Measurements from ENCODE around the gene VWA5A. TPM values are rescaled to one million over a fixed set of nuclear protein-coding genes. Genes with fewer than 3 reads are reported as not detected.

The VWA5A gene
- total and polyA plus RNA-seq, 10 of the 15 experiments (the other 5 are each of a cell fraction or from before 2014, with no cell fraction given), result 0.45 to 1.6 (median 1.0) TPM

GRCh38 chr11:124119103-124119502, 3.9 kb downstream of the VWA5A start:
- H3K27ac ChIP-seq (ENCODE audit: control insufficient read depth, insufficient read depth), result no peak overlapping the region
- ChIA-PET RAD21 (ENCODE audit: unreplicated experiment) (no interaction called here), POLR2A (no interaction called here), SMC1A (ENCODE audit: uncharacterized antibody, unreplicated experiment) (no interaction called here), CTCF (no interaction called here)
- in situ Hi-C loops (cut with MboI) (no loop called here), intact Hi-C loops (cut with micrococcal nuclease; ENCODE audit: unreplicated experiment) (no loop called here)
- no peaks in the 10 kb centered on the region for H3K9me3 ChIP-seq (replicated peaks; ENCODE audit: control insufficient read depth, insufficient read depth, low read length)
- no peaks in the 10 kb centered on the region for H4K20me1 ChIP-seq (ENCODE audit: control insufficient read depth, insufficient read depth)
- H3K9ac ChIP-seq (ENCODE audit: control insufficient read depth, insufficient read depth, low read length), result no peak overlapping the region
- ATAC-seq, result no peak
- no peaks in the 10 kb centered on the region for H3K27me3 ChIP-seq (replicated peaks in 1 of 2; ENCODE audit: control insufficient read depth in 2 of 2, insufficient read depth in 2 of 2, low read length in 1 of 2)
- no peaks in the 10 kb centered on the region for H3K79me2 ChIP-seq (ENCODE audit: control insufficient read depth, insufficient read depth, low read length)
- no peak for DNase-seq (ENCODE audit: low read depth, low spot score)
- no peak for FAIRE-seq
- 0% methylated on average over 2 of the region's 2 CpGs for WGBS (ENCODE audit: insufficient coverage, insufficient replicate concordance, low lambda C conversion rate, missing lambda C conversion rate)
- H2AFZ ChIP-seq (ENCODE audit: control insufficient read depth, low read depth, low read length), result no peak overlapping the region
- H3K4me2 ChIP-seq (ENCODE audit: control insufficient read depth, insufficient read depth), result no peak overlapping the region
- H3K4me3 ChIP-seq, result no peak overlapping the region
- H3K36me3 ChIP-seq (ENCODE audit: control insufficient read depth in 2 of 2, insufficient read depth in 2 of 2, low read length in 1 of 2), result no peaks in the 10 kb centered on the region
- TF ChIP-seq CEBPZ (IDR thresholded peaks at IDR 0.05; ENCODE audit: low read depth, low read length), result no peak
- no peak for TF ChIP-seq EGR1 (IDR thresholded peaks at IDR 0.05; ENCODE audit: borderline replicate concordance in 1 of 2, low read depth in 2 of 2, low read length in 2 of 2)
- no peak for TF ChIP-seq ZBTB11 (CRISPR knock-in tag; IDR thresholded peaks at IDR 0.05)
- no peak for TF ChIP-seq SPI1 (IDR thresholded peaks at IDR 0.05; ENCODE audit: borderline replicate concordance, insufficient read depth, low read depth, low read length)
- no peak for TF ChIP-seq PBX3 (IDR thresholded peaks at IDR 0.05; ENCODE audit: insufficient replicate concordance, low read depth, low read length)
- no peak for TF ChIP-seq REST (IDR thresholded peaks at IDR 0.05; ENCODE audit: low read depth, low read length)
- BruUV-seq (replicated peaks), result no TSS peak
- H3K4me1 ChIP-seq (ENCODE audit: control insufficient read depth, insufficient read depth, low read length), result no peaks in the 10 kb centered on the region
